Measurements from ENCODE around the gene CEP95.

DNA sequence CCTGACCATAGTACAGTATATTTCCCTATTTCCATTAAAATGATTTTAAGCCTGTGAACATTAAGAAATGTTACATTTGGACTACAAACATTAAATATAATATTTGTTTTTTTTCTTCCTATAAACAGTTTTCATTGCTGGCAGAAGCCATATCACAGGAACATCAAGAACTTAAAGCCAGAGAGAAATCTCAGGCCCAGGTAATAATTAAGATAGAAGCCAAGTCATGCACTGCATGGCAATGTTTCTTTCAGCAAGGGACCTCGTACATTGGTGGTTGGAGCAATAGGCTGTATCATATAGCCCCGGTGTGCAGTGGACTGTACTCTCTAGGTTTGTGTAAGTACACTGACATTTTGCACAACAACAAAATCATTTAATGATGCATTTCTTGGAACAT lies 30.1 kb downstream of the CEP95 start:
- TF ChIP-seq CTCF (IDR thresholded peaks at IDR 0.05; ENCODE audit: low read depth, low read length): no peak
- no peak for TF ChIP-seq POLR2A (IDR thresholded peaks at IDR 0.05; ENCODE audit: extremely low read depth, insufficient read length)
- TF ChIP-seq, protein P1, sequence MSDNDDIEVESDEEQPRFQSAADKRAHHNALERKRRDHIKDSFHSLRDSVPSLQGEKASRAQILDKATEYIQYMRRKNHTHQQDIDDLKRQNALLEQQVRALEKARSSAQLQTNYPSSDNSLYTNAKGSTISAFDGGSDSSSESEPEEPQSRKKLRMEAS (IDR thresholded peaks at IDR 0.05; ENCODE audit: low read depth, low read length): no peak
- TF ChIP-seq MYC (IDR thresholded peaks at IDR 0.05; ENCODE audit: low read depth, low read length): no peak

Measured in NB4 (cell line).